OCI-LY7 (cell line): ENCODE measurements around the gene KCNQ1.

Source experiments
- EZH2phosphoT487 ChIP-seq: fragments of 200-600 bp; sonication (generic); IDR thresholded peaks from 2 replicates; pipeline ENCODE4 v1.6.1; 2018; ENCODE audit warnings: low read depth, borderline replicate concordance, mild to moderate bottlenecking, mixed run types, antibody characterized with exemption, low read length, moderate library complexity, mixed read lengths
- TF ChIP-seq, protein P1 (sequence below): fragments of 200-600 bp; sonication (generic); conservative IDR thresholded peaks from 2 replicates; pipeline ENCODE4 v1.5.1; 2014; ENCODE audit warnings: mild to moderate bottlenecking, antibody characterized with exemption, low read length, moderate library complexity, mixed read lengths

DNA sequence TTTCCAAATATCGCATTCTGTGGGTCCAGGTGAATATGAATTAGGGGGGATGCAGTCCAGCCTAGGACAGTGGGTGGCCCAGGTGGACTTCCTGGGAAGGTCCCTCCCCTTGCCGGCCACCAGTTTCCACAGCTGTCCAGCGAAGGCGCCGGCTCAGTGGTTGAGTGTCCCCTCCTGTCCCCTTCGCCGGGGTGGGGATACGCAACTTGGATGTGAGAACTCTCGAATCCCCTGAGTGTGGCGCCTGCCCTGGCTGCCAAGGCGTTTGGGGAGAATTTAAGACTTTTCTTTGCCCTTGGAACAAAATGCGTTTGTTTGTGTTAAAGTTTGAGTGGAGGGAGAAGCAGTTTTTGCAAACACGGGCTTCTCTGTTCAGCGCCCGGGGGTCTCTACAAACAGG lies 131.3 kb downstream of the KCNQ1 start:
- TF ChIP-seq, protein P1, sequence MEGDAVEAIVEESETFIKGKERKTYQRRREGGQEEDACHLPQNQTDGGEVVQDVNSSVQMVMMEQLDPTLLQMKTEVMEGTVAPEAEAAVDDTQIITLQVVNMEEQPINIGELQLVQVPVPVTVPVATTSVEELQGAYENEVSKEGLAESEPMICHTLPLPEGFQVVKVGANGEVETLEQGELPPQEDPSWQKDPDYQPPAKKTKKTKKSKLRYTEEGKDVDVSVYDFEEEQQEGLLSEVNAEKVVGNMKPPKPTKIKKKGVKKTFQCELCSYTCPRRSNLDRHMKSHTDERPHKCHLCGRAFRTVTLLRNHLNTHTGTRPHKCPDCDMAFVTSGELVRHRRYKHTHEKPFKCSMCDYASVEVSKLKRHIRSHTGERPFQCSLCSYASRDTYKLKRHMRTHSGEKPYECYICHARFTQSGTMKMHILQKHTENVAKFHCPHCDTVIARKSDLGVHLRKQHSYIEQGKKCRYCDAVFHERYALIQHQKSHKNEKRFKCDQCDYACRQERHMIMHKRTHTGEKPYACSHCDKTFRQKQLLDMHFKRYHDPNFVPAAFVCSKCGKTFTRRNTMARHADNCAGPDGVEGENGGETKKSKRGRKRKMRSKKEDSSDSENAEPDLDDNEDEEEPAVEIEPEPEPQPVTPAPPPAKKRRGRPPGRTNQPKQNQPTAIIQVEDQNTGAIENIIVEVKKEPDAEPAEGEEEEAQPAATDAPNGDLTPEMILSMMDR: no peak
- TF ChIP-seq EZH2phosphoT487: no peak
